Peyer's patch (tissue), 4 donors: ENCODE results near the gene ZMYM5. TPM values are rescaled to one million over a fixed set of nuclear protein-coding genes. Genes with fewer than 3 reads are reported as not detected.

Experiments
- DNase-seq, 3 donors: peaks; one replicate each; pipeline ENCODE4 v3.0.0-alpha.2; 2017 to 2019
- H3K27ac ChIP-seq, 4 donors: fragments of 200-600 bp; sonication (generic); one replicate each; pipeline ENCODE4 v1.5.1; 2016 to 2019
- H3K27me3 ChIP-seq, 2 donors: fragments of 200-600 bp; sonication (generic); one replicate each; pipeline ENCODE4 v1.5.1; 2019
- H3K36me3 ChIP-seq, 3 donors: fragments of 200-600 bp; sonication (generic); one replicate each; pipeline ENCODE4 v1.5.1; 2016 to 2019
- H3K4me1 ChIP-seq, 4 donors: fragments of 200-600 bp; sonication (generic); one replicate each; pipeline ENCODE4 v1.5.1; 2016 to 2019
- H3K4me3 ChIP-seq, 4 donors: fragments of 200-600 bp; sonication (generic); 1 replicate in 3 of 4; 2 replicates in 1 of 4; pipeline ENCODE4 v1.5.1; 2016 to 2019; ENCODE audit warnings: mild to moderate bottlenecking in 1 of 4
- H3K9me3 ChIP-seq, 4 donors: fragments of 200-600 bp; sonication (generic); one replicate each; pipeline ENCODE4 v1.5.1; 2016 to 2019; ENCODE audit warnings: mild to moderate bottlenecking in 1 of 4
- POLR2A ChIP-seq, 2 donors: fragments of 450-650 bp; IDR thresholded peaks; one replicate each; pipeline ENCODE4 v1.5.1; 2017; ENCODE audit warnings: antibody characterized with exemption in 2 of 2, mild to moderate bottlenecking in 2 of 2, moderate library complexity in 2 of 2
- total RNA-seq, 4 donors: library from RNA; depleted of rRNA; stranded (reverse); fragments of >200 nt; gene quantifications; one replicate each; pipeline ENCODE4 v1.1.0, GENCODE V29; 2016
- TF ChIP-seq, protein P1 (sequence below), 6 experiments: fragments of 450-650 bp in 4 of 6; fragments of 200-600 bp in 2 of 6; sonication (generic) in 1 of 6; IDR thresholded peaks; one replicate each; pipeline ENCODE4 v1.5.1; 2017 to 2019; ENCODE audit warnings: antibody characterized with exemption in 6 of 6, mild to moderate bottlenecking in 3 of 6, moderate library complexity in 1 of 6

Gene ZMYM5
- total RNA-seq, 4 donors from 2014 or later: 10.5 to 27.2 (median 16.1) TPM

DNA sequence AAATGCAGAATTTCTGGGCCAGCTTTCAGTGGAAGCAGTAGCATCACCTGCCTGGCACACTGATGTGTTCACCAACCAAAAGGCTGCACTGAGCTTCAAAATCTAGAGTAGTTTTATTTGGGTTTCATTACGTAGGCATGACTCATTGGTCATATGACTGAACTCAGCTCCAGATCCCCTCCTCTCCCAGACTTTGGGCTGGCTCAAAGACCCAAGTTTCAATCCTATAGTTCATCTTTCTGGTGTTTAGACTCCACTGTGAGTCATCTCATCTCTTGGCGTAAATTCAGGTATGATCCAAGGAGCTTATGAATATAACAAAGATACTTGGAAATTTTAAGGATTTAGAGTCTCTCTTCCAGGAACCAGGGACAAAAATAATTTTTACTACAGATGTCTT, 17.7 kb downstream of the ZMYM5 start:
- DNase-seq: no peak
- Histone ChIP-seq H3K9me3 (no peaks in the 10 kb centered on the region), H3K27me3 (no peaks in the 10 kb centered on the region), H3K4me1 (peaks cover 0 to 8% (median 0%) of the 10 kb centered on the region in 4 donors), H3K4me3 (no peak overlapping the region), H3K27ac (peak overlapping the region in 1 of 4 donors; percentile 9), H3K36me3 (peaks cover 0 to 26% (median 0%) of the 10 kb centered on the region in 3 donors)
- no peak for TF ChIP-seq POLR2A (IDR thresholded peaks at IDR 0.05)
- TF ChIP-seq, protein P1, sequence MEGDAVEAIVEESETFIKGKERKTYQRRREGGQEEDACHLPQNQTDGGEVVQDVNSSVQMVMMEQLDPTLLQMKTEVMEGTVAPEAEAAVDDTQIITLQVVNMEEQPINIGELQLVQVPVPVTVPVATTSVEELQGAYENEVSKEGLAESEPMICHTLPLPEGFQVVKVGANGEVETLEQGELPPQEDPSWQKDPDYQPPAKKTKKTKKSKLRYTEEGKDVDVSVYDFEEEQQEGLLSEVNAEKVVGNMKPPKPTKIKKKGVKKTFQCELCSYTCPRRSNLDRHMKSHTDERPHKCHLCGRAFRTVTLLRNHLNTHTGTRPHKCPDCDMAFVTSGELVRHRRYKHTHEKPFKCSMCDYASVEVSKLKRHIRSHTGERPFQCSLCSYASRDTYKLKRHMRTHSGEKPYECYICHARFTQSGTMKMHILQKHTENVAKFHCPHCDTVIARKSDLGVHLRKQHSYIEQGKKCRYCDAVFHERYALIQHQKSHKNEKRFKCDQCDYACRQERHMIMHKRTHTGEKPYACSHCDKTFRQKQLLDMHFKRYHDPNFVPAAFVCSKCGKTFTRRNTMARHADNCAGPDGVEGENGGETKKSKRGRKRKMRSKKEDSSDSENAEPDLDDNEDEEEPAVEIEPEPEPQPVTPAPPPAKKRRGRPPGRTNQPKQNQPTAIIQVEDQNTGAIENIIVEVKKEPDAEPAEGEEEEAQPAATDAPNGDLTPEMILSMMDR (IDR thresholded peaks at IDR 0.05): no peak

DNA sequence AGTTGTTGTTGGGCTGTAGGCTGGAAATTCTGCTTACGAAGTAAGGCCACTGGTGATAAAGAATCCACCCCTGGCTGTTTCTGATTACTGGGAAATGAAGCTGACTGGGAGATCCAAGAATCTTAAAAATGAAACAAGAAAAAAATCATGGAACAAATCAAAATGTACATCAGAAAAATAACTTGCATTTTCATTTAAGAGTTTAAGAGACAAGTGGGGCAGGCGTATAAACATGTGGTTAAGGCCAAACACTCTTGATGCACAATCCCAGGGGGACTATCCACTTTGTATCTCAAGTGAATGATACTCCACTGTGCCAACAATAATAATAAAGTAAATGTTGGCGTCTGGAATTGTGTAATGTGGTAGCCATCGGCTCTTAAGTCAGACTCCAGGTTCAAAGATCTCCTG, 24.6 kb downstream of the ZMYM5 start:
- TF ChIP-seq, protein P1 (IDR thresholded peaks at IDR 0.05): no peak
- TF ChIP-seq POLR2A (IDR thresholded peaks at IDR 0.05): no peak
- no peak overlapping the region for H3K4me3 ChIP-seq
- H3K27me3 ChIP-seq: no peaks in the 10 kb centered on the region
- H3K27ac ChIP-seq: no peak overlapping the region
- H3K4me1 ChIP-seq: no peaks in the 10 kb centered on the region
- DNase-seq: peak in 1 of 3 donors; percentile 10
- H3K36me3 ChIP-seq: peaks cover 0 to 47% (median 0%) of the 10 kb centered on the region in 3 donors
- H3K9me3 ChIP-seq: no peaks in the 10 kb centered on the region

- Histone ChIP-seq H3K27me3 (no peaks in the 10 kb centered on the region), H3K9me3 (no peaks in the 10 kb centered on the region), H3K36me3 (peaks cover 0 to 61% (median 0%) of the 10 kb centered on the region in 3 donors), H3K27ac (no peak overlapping the region), H3K4me1 (no peaks in the 10 kb centered on the region), H3K4me3 (no peak overlapping the region)
- no peak for TF ChIP-seq POLR2A (IDR thresholded peaks at IDR 0.05)
- TF ChIP-seq, protein P1 (IDR thresholded peaks at IDR 0.05): no peak
- DNase-seq: peak in 1 of 3 donors; percentile 10
Measured at GRCh38 chr13:19836472-19836871, 27.0 kb downstream of the ZMYM5 start.

GRCh38 chr13:19834704-19835103, 28.7 kb downstream of the ZMYM5 start:
- Histone ChIP-seq H3K27me3 (no peaks in the 10 kb centered on the region), H3K4me3 (no peak overlapping the region), H3K4me1 (no peaks in the 10 kb centered on the region), H3K27ac (no peak overlapping the region), H3K9me3 (no peaks in the 10 kb centered on the region), H3K36me3 (peaks cover 0 to 77% (median 0%) of the 10 kb centered on the region in 3 donors)
- DNase-seq: no peak
- TF ChIP-seq, protein P1 (IDR thresholded peaks at IDR 0.05): no peak
- TF ChIP-seq POLR2A (IDR thresholded peaks at IDR 0.05): no peak

- TF ChIP-seq, protein P1 (IDR thresholded peaks at IDR 0.05): no peak
Measured at GRCh38 chr13:19822673-19823072, 40.8 kb downstream of the ZMYM5 start.

More at GRCh38 chr13:19822673-19823072, 40.8 kb downstream of the ZMYM5 start:
- no peak for DNase-seq
- Histone ChIP-seq H3K9me3 (no peaks in the 10 kb centered on the region), H3K27me3 (no peaks in the 10 kb centered on the region), H3K36me3 (peaks cover 0 to 51% (median 0%) of the 10 kb centered on the region in 3 donors), H3K4me3 (no peak overlapping the region), H3K27ac (no peak overlapping the region), H3K4me1 (no peaks in the 10 kb centered on the region)
